HepG2 (cell line): ENCODE data around the gene GAB3. TPM values are rescaled to one million over a fixed set of nuclear protein-coding genes. Genes with fewer than 3 reads are reported as not detected.

ENCODE experiments used
- ATAC-seq: fragments of 200-7000 bp; cut with Tn5 transposase; 3 replicates; pipeline ENCODE4 v1.9.1; 2020; ENCODE audit warnings: mild to moderate bottlenecking, moderate library complexity
- BruUV-seq: library from RNA; stranded (reverse); fragments of 400-500 nt; replicated peaks from 2 replicates; lab custom pipeline; 2021; lab: Mats Ljungman, UMichigan
- CTCF ChIA-PET: fragments of 300-600 bp; formaldehyde crosslinking; extraction: SDS; loops from one replicate; lab custom pipeline; 2021; ENCODE audit warnings: low total read pairs, inconsistent platforms, low intra/inter-chr PET ratio; lab: Yijun Ruan, JAX
- POLR2A ChIA-PET: fragments of 350-600 bp; sonication (Branson Sonifier 250); formaldehyde crosslinking; loops from one replicate; lab custom pipeline; 2020; ENCODE audit warnings: antibody characterized with exemption, inconsistent platforms; lab: Yijun Ruan, JAX
- DNase-seq: peaks from one replicate; pipeline ENCODE4 v3.0.0-alpha.2; 2015; ENCODE audit warnings: low spot score
- FAIRE-seq: peaks from 3 replicates; lab custom pipeline; 2011; peaks lifted over from hg19 to GRCh38; lab: Jason Lieb, UNC
- H2AFZ ChIP-seq: one replicate; pipeline ENCODE4 v1.6.1; 2011; ENCODE audit warnings: low read length, inconsistent platforms
- H3K27ac ChIP-seq: fragments of 300-600 bp; 3 replicates; pipeline ENCODE4 v1.8.0; 2011; ENCODE audit warnings: mixed run types, mild to moderate bottlenecking, mixed read lengths, low read length, inconsistent platforms; ENCODE audit not compliant: insufficient read depth; ENCODE audit errors: extremely low read length
- H3K27me3 ChIP-seq, 2 experiments: fragments of 200-600 bp in 1 of 2; 2 replicates in 1 of 2; 3 replicates in 1 of 2; pipeline versions ENCODE4 v1.6.0 to v1.8.0; 2011; ENCODE audit warnings: low read length in 2 of 2, mild to moderate bottlenecking in 2 of 2, moderate library complexity in 2 of 2, inconsistent platforms in 1 of 2; ENCODE audit not compliant: insufficient read depth in 2 of 2, control insufficient read depth in 1 of 2
- H3K36me3 ChIP-seq, 2 experiments: fragments of 200-600 bp in 1 of 2; replicated peaks in 1 of 2; 2 replicates in 1 of 2; 3 replicates in 1 of 2; pipeline versions ENCODE4 v1.5.1 to v1.8.0; 2011; ENCODE audit warnings: low read length in 2 of 2, inconsistent platforms in 1 of 2; ENCODE audit not compliant: insufficient read depth in 2 of 2, control insufficient read depth in 1 of 2
- H3K4me1 ChIP-seq: 2 replicates; pipeline ENCODE4 v1.5.1; 2012; ENCODE audit warnings: low read length, inconsistent platforms; ENCODE audit not compliant: insufficient read depth
- H3K4me2 ChIP-seq: 2 replicates; pipeline ENCODE4 v1.6.0; 2011; ENCODE audit warnings: low read depth, low read length, inconsistent platforms
- H3K4me3 ChIP-seq, 3 experiments: fragments of 200-600 bp in 1 of 3; sonication (generic), shearing (Covaris generic) in 1 of 3; replicated peaks in 1 of 3; 2 replicates each; pipeline ENCODE4 v1.5.1; 2011 to 2016; ENCODE audit warnings: low read length in 3 of 3, inconsistent platforms in 2 of 3, low read depth in 2 of 3, mild to moderate bottlenecking in 2 of 3, control low read depth in 1 of 3, mixed read lengths in 1 of 3; ENCODE audit not compliant: insufficient read depth in 1 of 3
- H3K79me2 ChIP-seq: one replicate; pipeline ENCODE4 v1.6.1; 2011; ENCODE audit warnings: low read length, inconsistent platforms; ENCODE audit not compliant: insufficient read depth
- H3K9ac ChIP-seq: 2 replicates; pipeline ENCODE4 v1.6.0; 2011; ENCODE audit warnings: mild to moderate bottlenecking, low read depth, low read length, inconsistent platforms; ENCODE audit not compliant: insufficient read depth
- H3K9me3 ChIP-seq: 2 replicates; pipeline ENCODE4 v1.5.1; 2012; ENCODE audit warnings: mild to moderate bottlenecking, low read length
- H4K20me1 ChIP-seq: 2 replicates; pipeline ENCODE4 v1.6.0; 2011; ENCODE audit warnings: inconsistent platforms, mild to moderate bottlenecking, low read length, moderate library complexity; ENCODE audit not compliant: insufficient read depth
- CCDC6 ChIP-seq: sonication (generic); formaldehyde crosslinking; IDR thresholded peaks from 2 replicates; pipeline ENCODE4 v1.8.1; 2022; ENCODE audit warnings: mild to moderate bottlenecking, missing genetic modification reagents, moderate library complexity
- GABPA ChIP-seq, 2 experiments: IDR thresholded peaks; 2 replicates each; pipeline ENCODE4 v1.6.1; 2011 to 2016; ENCODE audit warnings: low read depth in 2 of 2, low read length in 1 of 2, missing biosample characterization in 1 of 2, missing genetic modification characterization in 1 of 2
- LBX2 ChIP-seq: sonication (generic); formaldehyde crosslinking; IDR thresholded peaks from 2 replicates; pipeline ENCODE4 v1.5.0; 2020; ENCODE audit warnings: missing genetic modification reagents, mild to moderate bottlenecking, borderline replicate concordance
- MATR3 ChIP-seq: sonication (generic); formaldehyde crosslinking; IDR thresholded peaks from 2 replicates; pipeline ENCODE4 v1.4.0; 2020; ENCODE audit warnings: missing genetic modification reagents
- PRDM10 ChIP-seq: sonication (generic); formaldehyde crosslinking; IDR thresholded peaks from 2 replicates; pipeline ENCODE4 v1.4.0; 2020; ENCODE audit warnings: low read depth, missing genetic modification reagents
- ZNF547 ChIP-seq: sonication (generic); formaldehyde crosslinking; IDR thresholded peaks from 2 replicates; pipeline ENCODE4 v1.5.1; 2020; ENCODE audit warnings: mild to moderate bottlenecking, missing genetic modification reagents
- ZNF562 ChIP-seq: sonication (generic); formaldehyde crosslinking; IDR thresholded peaks from 2 replicates; pipeline ENCODE4 v1.8.0; 2022; ENCODE audit warnings: missing genetic modification reagents, borderline replicate concordance
- WGBS: methylation state at CpG from one replicate; pipeline ENCODE4 v1.1.6; 2017; ENCODE audit warnings: low lambda C conversion rate; 5-methylcytosine and 5-hydroxymethylcytosine counted together
- in situ Hi-C: cut with HindIII; loops from 2 replicates; pipeline ENCODE4 v1.10.0; 2017; ENCODE audit warnings: low pct_unique_long_range_greater_than_20kb; ENCODE audit not compliant: extremely low pct_ligation_motif_present
- intact Hi-C: fragments of 100-400 bp; cut with micrococcal nuclease; formaldehyde crosslinking; loops from one replicate; pipeline ENCODE4 v1.10.0; 2022; ENCODE audit not compliant: unreplicated experiment
- polyA plus RNA-seq, 8 experiments: library from polyadenylated mRNA; depleted of rRNA in 3 of 8; stranded (reverse) in 7 of 8; unstranded in 1 of 8; fragments of >200 nt; fragmentation: Illumina TruSeq in 4 of 8; extraction: Trizol in 4 of 8; gene quantifications; 2 replicates each; pipeline versions ENCODE4 v1.2.1 to v1.2.3, GENCODE V29; 2011 to 2016; ENCODE audit warnings: low read depth in 4 of 8, missing spikeins in 1 of 8, mixed read lengths in 1 of 8; ENCODE audit not compliant: insufficient read depth in 1 of 8
- total RNA-seq, 5 experiments: library from RNA; depleted of rRNA; stranded (reverse); fragments of >200 nt; fragmentation: Illumina TruSeq; extraction: Trizol; gene quantifications; 2 replicates each; pipeline ENCODE4 v1.2.3, GENCODE V29; 2016; ENCODE audit warnings: low read depth in 1 of 5
- TF ChIP-seq, protein P1 (sequence below): sonication (generic); formaldehyde crosslinking; IDR thresholded peaks from 2 replicates; pipeline ENCODE4 v1.9.0; 2022; ENCODE audit warnings: missing genetic modification reagents, mild to moderate bottlenecking, borderline replicate concordance
- TF ChIP-seq, protein P2 (sequence below): sonication (generic); formaldehyde crosslinking; IDR thresholded peaks from 2 replicates; pipeline ENCODE4 v1.8.1; 2023; ENCODE audit warnings: mild to moderate bottlenecking, missing genetic modification reagents

The GAB3 gene
- total and polyA plus RNA-seq, 2 of the 13 experiments (the other 11 are each of a cell fraction or from before 2014, with no cell fraction given) = not detected

DNA sequence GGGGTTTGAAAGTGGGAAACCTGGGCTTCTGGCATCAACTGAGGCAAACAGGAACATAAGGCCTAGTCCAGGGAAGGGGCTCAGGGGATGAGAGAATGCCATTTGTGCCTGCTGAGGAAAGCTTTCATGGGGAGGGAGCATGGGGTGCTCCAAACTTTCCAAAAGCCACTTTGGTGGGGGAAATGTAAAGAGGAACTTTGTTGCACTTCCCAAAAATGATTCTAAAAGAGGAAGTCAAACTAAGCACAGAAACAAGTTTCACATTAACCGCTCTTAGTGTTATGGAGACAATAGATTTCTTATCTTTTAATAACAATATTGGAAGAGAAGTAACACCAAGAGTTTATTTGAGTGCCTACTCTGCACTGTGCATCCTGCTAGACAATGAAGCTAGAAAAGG, 32.3 kb downstream of the GAB3 start (continued):
- no peak for TF ChIP-seq ZNF547 (CRISPR knock-in tag)
- no peak for TF ChIP-seq PRDM10
- TF ChIP-seq, protein P1, sequence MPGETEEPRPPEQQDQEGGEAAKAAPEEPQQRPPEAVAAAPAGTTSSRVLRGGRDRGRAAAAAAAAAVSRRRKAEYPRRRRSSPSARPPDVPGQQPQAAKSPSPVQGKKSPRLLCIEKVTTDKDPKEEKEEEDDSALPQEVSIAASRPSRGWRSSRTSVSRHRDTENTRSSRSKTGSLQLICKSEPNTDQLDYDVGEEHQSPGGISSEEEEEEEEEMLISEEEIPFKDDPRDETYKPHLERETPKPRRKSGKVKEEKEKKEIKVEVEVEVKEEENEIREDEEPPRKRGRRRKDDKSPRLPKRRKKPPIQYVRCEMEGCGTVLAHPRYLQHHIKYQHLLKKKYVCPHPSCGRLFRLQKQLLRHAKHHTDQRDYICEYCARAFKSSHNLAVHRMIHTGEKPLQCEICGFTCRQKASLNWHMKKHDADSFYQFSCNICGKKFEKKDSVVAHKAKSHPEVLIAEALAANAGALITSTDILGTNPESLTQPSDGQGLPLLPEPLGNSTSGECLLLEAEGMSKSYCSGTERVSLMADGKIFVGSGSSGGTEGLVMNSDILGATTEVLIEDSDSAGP (CRISPR knock-in tag) = no peak
- TF ChIP-seq ZNF562 (CRISPR knock-in tag) = no peak
- TF ChIP-seq MATR3 (CRISPR knock-in tag) = no peak
- no peak for TF ChIP-seq CCDC6 (CRISPR knock-in tag)
- TF ChIP-seq, protein P2, sequence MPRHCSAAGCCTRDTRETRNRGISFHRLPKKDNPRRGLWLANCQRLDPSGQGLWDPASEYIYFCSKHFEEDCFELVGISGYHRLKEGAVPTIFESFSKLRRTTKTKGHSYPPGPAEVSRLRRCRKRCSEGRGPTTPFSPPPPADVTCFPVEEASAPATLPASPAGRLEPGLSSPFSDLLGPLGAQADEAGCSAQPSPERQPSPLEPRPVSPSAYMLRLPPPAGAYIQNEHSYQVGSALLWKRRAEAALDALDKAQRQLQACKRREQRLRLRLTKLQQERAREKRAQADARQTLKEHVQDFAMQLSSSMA (CRISPR knock-in tag) = no peak

DNA sequence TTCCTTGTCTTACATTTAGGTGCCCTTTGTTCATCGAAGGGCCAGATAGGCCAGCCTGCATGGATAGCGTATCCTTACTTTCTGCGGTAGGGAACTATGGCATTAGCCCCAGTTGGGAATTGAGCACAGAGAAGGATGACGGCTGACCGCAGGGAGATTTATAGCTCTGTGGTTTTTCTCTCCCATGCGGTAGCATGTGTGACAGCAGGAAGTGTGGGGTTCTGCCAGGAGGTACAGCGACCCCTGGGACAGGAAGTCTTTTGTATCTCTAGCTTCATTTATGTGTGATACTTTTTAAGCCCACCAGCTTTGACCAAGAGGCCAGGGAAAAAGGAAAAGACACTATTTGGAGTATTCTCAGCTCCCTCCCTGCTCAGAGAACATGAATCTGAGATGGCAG, 33.1 kb downstream of the GAB3 start:
- no peak for ATAC-seq
- WGBS = 4% methylated on average over 4 of the region's 7 CpGs
- POLR2A ChIA-PET = no interaction called here
- Histone ChIP-seq H3K27ac (no peak overlapping the region), H3K4me2 (no peak overlapping the region), H3K4me3 (no peak overlapping the region), H3K9ac (no peak overlapping the region), H4K20me1 (no peaks in the 10 kb centered on the region), H3K79me2 (no peaks in the 10 kb centered on the region), H3K36me3 (no peaks in the 10 kb centered on the region), H2AFZ (no peak overlapping the region), H3K27me3 (no peaks in the 10 kb centered on the region), H3K9me3 (no peaks in the 10 kb centered on the region), H3K4me1 (no peaks in the 10 kb centered on the region)
- in situ Hi-C loops = no loop called here
- FAIRE-seq = no peak
- TF ChIP-seq LBX2 = no peak
- TF ChIP-seq GABPA (IDR thresholded peaks at IDR 0.05; ENCODE audit: low read depth, low read length) = no peak
- TF ChIP-seq GABPA (CRISPR knock-in tag; IDR thresholded peaks at IDR 0.05; ENCODE audit: low read depth) = 0 out of 2 replicates have a peak, but pooled peaks have one; percentile 42
- TF ChIP-seq, all 625 proteins: peak for 1
- no TSS peak for BruUV-seq
- no peak for DNase-seq
- CTCF ChIA-PET = no interaction called here
- intact Hi-C loops = no loop called here
